HG02970 (cell line): Measurements from ENCODE around the gene GP9.

Experiments used
- ATAC-seq: cut with Tn5 transposase; IDR thresholded peaks from one replicate; pipeline ENCODE4 v1.9.1; 2021; ENCODE audit warnings: mild to moderate bottlenecking, moderate library complexity, moderate number of reproducible peaks; ENCODE audit not compliant: unreplicated experiment, low FRiP score

GP9 gene

GRCh38 chr3:129046037-129046731 lies 14.4 kb upstream of the GP9 start:
- no peak for ATAC-seq

GRCh38 chr3:129046732-129047552 lies 13.6 kb upstream of the GP9 start:
- ATAC-seq, result no peak

GRCh38 chr3:129047553-129047839 lies 13.1 kb upstream of the GP9 start:
- ATAC-seq, result no peak

- no peak for ATAC-seq
Measured at GRCh38 chr3:129050556-129051295, 9.9 kb upstream of the GP9 start.

GRCh38 chr3:129051871-129052340 lies 8.7 kb upstream of the GP9 start:
- no peak for ATAC-seq

- no peak for ATAC-seq
Measured at GRCh38 chr3:129052675-129053074, 7.9 kb upstream of the GP9 start.

- ATAC-seq, result no peak
Measured at GRCh38 chr3:129054605-129055104, 5.9 kb upstream of the GP9 start.

- ATAC-seq, result no peak
Measured at GRCh38 chr3:129056451-129057173, 4.0 kb upstream of the GP9 start.

GRCh38 chr3:129057249-129057648 lies 3.3 kb upstream of the GP9 start:
- ATAC-seq, result no peak

- ATAC-seq, result no peak
Measured at GRCh38 chr3:129058441-129059200, 2.0 kb upstream of the GP9 start.

GRCh38 chr3:129059311-129059958 lies 1.1 kb upstream of the GP9 start:
- no peak for ATAC-seq

GRCh38 chr3:129061023-129061887 lies 676 bp downstream of the GP9 start:
- no peak for ATAC-seq

- ATAC-seq, result no peak
Measured at GRCh38 chr3:129061888-129062834, 1.6 kb downstream of the GP9 start.

GRCh38 chr3:129063091-129063640 lies 2.6 kb downstream of the GP9 start:
- ATAC-seq, result no peak

- no peak for ATAC-seq
Measured at GRCh38 chr3:129063841-129064482, 3.4 kb downstream of the GP9 start.

- no peak for ATAC-seq
Measured at GRCh38 chr3:129065016-129065719, 4.6 kb downstream of the GP9 start.
